OCI-LY7 (cell line): Measurements from ENCODE around the gene HS6ST3. TPM values are rescaled to one million over a fixed set of nuclear protein-coding genes. Genes with fewer than 3 reads are reported as not detected.

Experiments
- BruUV-seq: library from RNA; stranded (reverse); fragments of 400-500 nt; replicated peaks from 2 replicates; lab custom pipeline; 2021; lab: Mats Ljungman, UMichigan
- CTCF ChIA-PET: fragments of 300-600 bp; sonication (Branson Sonifier 250); formaldehyde crosslinking; loops from one replicate; lab custom pipeline; 2022; ENCODE audit warnings: antibody characterized with exemption; ENCODE audit not compliant: unreplicated experiment; lab: Charles Lee
- POLR2A ChIA-PET: fragments of 300-600 bp; sonication (Branson Sonifier 250); formaldehyde crosslinking; loops from one replicate; lab custom pipeline; 2022; ENCODE audit warnings: antibody characterized with exemption; lab: Charles Lee
- DNase-seq: peaks from one replicate; pipeline ENCODE4 v3.0.0-alpha.2; 2015; ENCODE audit warnings: low spot score
- H2AFZ ChIP-seq: fragments of 200-600 bp; sonication (generic), shearing (Covaris generic); 2 replicates; pipeline ENCODE4 v1.6.1; 2014; ENCODE audit warnings: mild to moderate bottlenecking, antibody characterized with exemption, low read length, moderate library complexity
- H3K27ac ChIP-seq: fragments of 200-600 bp; sonication (generic); 2 replicates; pipeline ENCODE4 v1.5.1; 2014; ENCODE audit warnings: mixed run types, low read depth, mild to moderate bottlenecking, moderate library complexity, low read length, inconsistent platforms; ENCODE audit not compliant: poor library complexity, severe bottlenecking
- H3K36me3 ChIP-seq: fragments of 200-600 bp; sonication (generic); 2 replicates; pipeline ENCODE4 v1.6.1; 2014; ENCODE audit warnings: mild to moderate bottlenecking, antibody characterized with exemption, low read length, moderate library complexity, mixed read lengths; ENCODE audit not compliant: insufficient read depth
- H3K4me1 ChIP-seq: fragments of 200-600 bp; sonication (generic); 2 replicates; pipeline ENCODE4 v1.5.1; 2014; ENCODE audit warnings: mild to moderate bottlenecking, low read length; ENCODE audit not compliant: insufficient read depth, poor library complexity, severe bottlenecking
- H3K4me2 ChIP-seq: fragments of 200-600 bp; sonication (generic); 2 replicates; pipeline ENCODE4 v1.6.1; 2014; ENCODE audit warnings: mild to moderate bottlenecking, low read length
- H3K4me3 ChIP-seq: fragments of 200-600 bp; sonication (generic); 2 replicates; pipeline ENCODE4 v1.5.1; 2014; ENCODE audit warnings: mild to moderate bottlenecking, low read depth, low read length; ENCODE audit not compliant: poor library complexity, severe bottlenecking
- H3K79me2 ChIP-seq: fragments of 200-600 bp; sonication (generic); 2 replicates; pipeline ENCODE4 v1.6.1; 2016; ENCODE audit warnings: low read depth, mild to moderate bottlenecking, low read length, moderate library complexity, mixed read lengths; ENCODE audit not compliant: insufficient read depth
- H3K9me2 ChIP-seq: fragments of 200-600 bp; sonication (generic); 2 replicates; pipeline ENCODE4 v1.6.1; 2016; ENCODE audit warnings: mild to moderate bottlenecking, low read length, mixed read lengths; ENCODE audit not compliant: insufficient read depth
- H3K9me3 ChIP-seq: fragments of 200-600 bp; sonication (generic); 2 replicates; pipeline ENCODE4 v1.6.1; 2014; ENCODE audit warnings: mild to moderate bottlenecking, mixed run types, low read length, mixed read lengths
- H4K20me1 ChIP-seq: fragments of 200-600 bp; sonication (generic); 2 replicates; pipeline ENCODE4 v1.6.1; 2014; ENCODE audit warnings: mild to moderate bottlenecking, antibody characterized with exemption, low read length, moderate library complexity, mixed read lengths; ENCODE audit not compliant: insufficient read depth
- CTCF ChIP-seq: fragments of 200-600 bp; sonication (generic); conservative IDR thresholded peaks from 2 replicates; pipeline ENCODE4 v1.5.1; 2014; ENCODE audit warnings: mild to moderate bottlenecking, antibody characterized with exemption, low read length, moderate library complexity, mixed read lengths
- EZH2phosphoT487 ChIP-seq: fragments of 200-600 bp; sonication (generic); IDR thresholded peaks from 2 replicates; pipeline ENCODE4 v1.6.1; 2018; ENCODE audit warnings: low read depth, borderline replicate concordance, mild to moderate bottlenecking, mixed run types, antibody characterized with exemption, low read length, moderate library complexity, mixed read lengths
- intact Hi-C: fragments of 100-400 bp; cut with micrococcal nuclease; formaldehyde crosslinking; loops from one replicate; pipeline ENCODE4 v1.10.0; 2022; ENCODE audit not compliant: unreplicated experiment
- total RNA-seq, 2 experiments: library from RNA; depleted of rRNA in 1 of 2; stranded (reverse); fragments of >200 nt in 1 of 2; shearing (Covaris generic) in 1 of 2; gene quantifications; 2 replicates each; pipeline ENCODE4 v1.2.3, GENCODE V29; 2014 to 2022

HS6ST3 gene
- total RNA-seq, 2 experiments from 2014 or later, result not detected

GRCh38 chr13:96684907-96685306, 595.0 kb downstream of the HS6ST3 start:
- DNase-seq, result no peak
- TF ChIP-seq EZH2phosphoT487, result no peak
- no peak for TF ChIP-seq CTCF
- H3K36me3 ChIP-seq, result no peaks in the 10 kb centered on the region
- no peaks in the 10 kb centered on the region for H3K9me2 ChIP-seq
- BruUV-seq, result no TSS peak
- ChIA-PET CTCF (no interaction called here), POLR2A (no interaction called here)
- no peak overlapping the region for H2AFZ ChIP-seq
- H3K27ac ChIP-seq, result no peak overlapping the region
- no peak overlapping the region for H3K4me2 ChIP-seq
- H3K79me2 ChIP-seq, result no peaks in the 10 kb centered on the region
- H4K20me1 ChIP-seq, result no peaks in the 10 kb centered on the region
- intact Hi-C loops, result no loop called here
- H3K4me1 ChIP-seq, result no peaks in the 10 kb centered on the region
- H3K9me3 ChIP-seq, result no peaks in the 10 kb centered on the region
- no peak overlapping the region for H3K4me3 ChIP-seq

DNA sequence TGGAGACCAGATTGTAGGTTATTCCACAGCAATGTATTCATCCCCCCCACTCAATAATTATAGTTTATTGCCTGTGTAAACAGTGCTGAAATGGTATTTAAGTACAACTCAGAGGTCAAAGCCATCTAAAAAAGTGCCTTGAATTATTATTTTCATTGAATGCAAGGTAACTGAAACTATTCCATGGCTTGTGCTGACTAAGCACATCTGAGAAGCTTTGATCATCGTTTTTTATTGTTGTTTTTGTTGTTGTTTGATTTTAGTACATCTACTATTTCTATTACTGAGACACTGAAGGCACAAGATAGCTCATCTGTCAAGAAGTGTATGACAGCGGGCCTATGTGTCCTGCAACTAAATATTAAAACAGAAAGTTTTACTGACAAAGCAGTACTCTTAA, 596.4 kb downstream of the HS6ST3 start:
- ChIA-PET CTCF (no interaction called here), POLR2A (no interaction called here)
- Histone ChIP-seq H3K4me2 (no peak overlapping the region), H4K20me1 (no peaks in the 10 kb centered on the region), H3K4me3 (no peak overlapping the region), H2AFZ (no peak overlapping the region), H3K27ac (no peak overlapping the region), H3K36me3 (no peaks in the 10 kb centered on the region), H3K9me3 (no peaks in the 10 kb centered on the region), H3K4me1 (no peaks in the 10 kb centered on the region), H3K79me2 (no peaks in the 10 kb centered on the region), H3K9me2 (no peaks in the 10 kb centered on the region)
- no TSS peak for BruUV-seq
- intact Hi-C loops, result no loop called here
- no peak for TF ChIP-seq CTCF
- no peak for DNase-seq

GRCh38 chr13:96687191-96687590, 597.3 kb downstream of the HS6ST3 start:
- no peak overlapping the region for H2AFZ ChIP-seq
- H3K27ac ChIP-seq, result no peak overlapping the region
- no peaks in the 10 kb centered on the region for H4K20me1 ChIP-seq
- no TSS peak for BruUV-seq
- H3K9me3 ChIP-seq, result no peaks in the 10 kb centered on the region
- no peaks in the 10 kb centered on the region for H3K9me2 ChIP-seq
- H3K4me3 ChIP-seq, result no peak overlapping the region
- POLR2A ChIA-PET, result no interaction called here
- TF ChIP-seq CTCF (no peak), EZH2phosphoT487 (no peak)
- DNase-seq, result no peak
- no peaks in the 10 kb centered on the region for H3K79me2 ChIP-seq
- H3K4me2 ChIP-seq, result no peak overlapping the region
- H3K36me3 ChIP-seq, result no peaks in the 10 kb centered on the region
- CTCF ChIA-PET, result no interaction called here
- intact Hi-C loops, result no loop called here
- H3K4me1 ChIP-seq, result no peaks in the 10 kb centered on the region
